ENCODE data around the gene SSH3. TPM values are rescaled to one million over a fixed set of nuclear protein-coding genes. Genes with fewer than 3 reads are reported as not detected.
A peak's percentile ranks its signal among the peaks of the same experiment; 100 is the strongest.

SSH3 gene
- polyA plus RNA-seq, 2 donors, result 38.6 to 55.6 TPM

DNA sequence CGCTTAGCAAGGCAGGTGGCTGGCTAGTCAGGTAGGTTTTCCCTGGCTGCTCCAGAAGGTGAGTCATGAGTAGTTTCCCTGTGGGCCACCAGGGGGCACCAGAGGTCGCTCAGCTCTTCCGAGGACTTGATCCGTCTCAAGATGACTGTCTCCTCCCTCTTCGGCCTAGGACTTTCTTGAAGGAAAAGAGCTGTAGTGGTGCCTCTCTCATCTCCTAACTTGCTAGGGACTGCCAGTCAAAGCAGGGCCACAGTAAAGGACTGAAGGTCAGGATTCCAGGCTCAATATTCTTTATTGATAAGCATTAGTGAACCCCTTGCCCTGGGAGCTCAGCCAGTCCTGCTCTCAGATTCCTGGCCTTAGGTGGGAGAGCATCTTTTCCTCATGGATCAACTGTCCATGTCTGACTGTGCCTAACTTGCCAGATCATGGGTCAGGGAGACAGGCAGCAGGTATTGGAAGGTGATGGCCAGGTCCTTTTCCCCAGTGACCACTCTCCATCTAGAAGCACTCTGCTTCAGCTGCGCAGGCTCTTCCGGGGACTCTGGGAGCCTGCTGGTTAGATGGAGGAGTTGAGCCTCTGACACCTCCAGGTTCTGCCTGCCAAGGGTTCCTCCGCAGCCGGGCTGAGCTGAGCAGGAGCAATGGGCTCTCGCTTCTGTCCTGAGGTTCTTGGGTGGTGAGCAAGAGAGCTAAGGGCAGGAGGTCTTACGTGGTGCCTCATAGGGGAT is 48.1 kb downstream of the SSH3 start:
- 51 to 52% methylated on average over 11 of the region's 11 CpGs for WGBS, 2 donors
- H3K27ac ChIP-seq (ENCODE audit: low read depth in 2 of 2, low read length in 1 of 2), result peak overlapping the region; percentile 66 to 87
- no peaks in the 10 kb centered on the region for H3K9me3 ChIP-seq (ENCODE audit: control insufficient read depth in 2 of 2, insufficient read depth in 1 of 2, low read depth in 1 of 2, low read length in 1 of 2)
- peaks cover under 1 to 29% of the 10 kb centered on the region in 2 donors for H3K4me1 ChIP-seq (ENCODE audit: control insufficient read depth in 2 of 2, insufficient read depth in 2 of 2, low read length in 1 of 2)
- H3K36me3 ChIP-seq (ENCODE audit: control insufficient read depth in 2 of 2, insufficient read depth in 2 of 2, low read length in 1 of 2), result peaks cover 0 to 3% of the 10 kb centered on the region in 2 donors
- no peak overlapping the region for H3K4me3 ChIP-seq (ENCODE audit: low read depth in 1 of 2, low read length in 2 of 2)
- H3K27me3 ChIP-seq (ENCODE audit: control insufficient read depth in 1 of 2, insufficient read depth in 2 of 2, low read length in 2 of 2), result no peaks in the 10 kb centered on the region

DNA sequence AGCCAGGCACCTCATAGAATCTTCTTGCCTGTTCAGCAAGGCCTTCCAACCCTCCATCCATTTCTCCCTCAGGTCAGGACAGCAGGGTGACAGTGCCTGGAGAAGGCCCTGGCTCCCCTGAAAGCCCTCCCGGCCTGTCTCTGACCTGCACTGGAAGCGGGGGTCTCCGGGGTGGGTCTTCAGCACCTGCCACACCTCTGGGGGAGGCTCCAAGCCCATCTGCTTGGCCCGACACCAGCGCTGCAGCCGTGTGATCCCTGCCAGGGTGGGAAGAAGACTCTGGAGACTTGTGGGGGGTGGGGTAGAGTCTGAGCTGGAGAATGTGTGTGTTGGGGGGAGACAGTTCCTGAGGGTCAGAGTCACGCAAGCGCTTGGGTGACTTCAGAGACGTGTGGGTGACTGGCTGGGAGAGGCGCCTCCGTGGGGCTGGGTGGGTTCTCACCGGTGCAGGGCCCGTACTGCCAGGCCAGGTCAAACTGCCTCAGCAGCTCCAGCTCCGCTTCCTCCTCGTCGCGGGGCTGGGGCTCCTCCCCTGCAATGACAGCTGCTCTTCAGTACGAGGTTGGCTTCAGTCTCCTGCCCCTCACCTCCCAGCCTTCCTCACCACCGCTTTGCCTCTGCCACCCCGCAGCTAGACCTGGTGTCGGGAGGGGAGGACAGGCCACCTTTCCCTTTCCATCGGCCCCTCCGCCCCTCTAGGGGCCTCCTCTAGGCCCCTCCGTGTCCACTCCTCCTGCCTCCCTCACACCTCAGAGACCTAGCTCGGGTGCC is 49.4 kb downstream of the SSH3 start:
- peaks cover 2 to 32% of the 10 kb centered on the region in 2 donors for H3K4me1 ChIP-seq (ENCODE audit: control insufficient read depth in 2 of 2, insufficient read depth in 2 of 2, low read length in 1 of 2)
- H3K36me3 ChIP-seq (ENCODE audit: control insufficient read depth in 2 of 2, insufficient read depth in 2 of 2, low read length in 1 of 2), result peaks cover 0 to 3% of the 10 kb centered on the region in 2 donors
- H3K9me3 ChIP-seq (ENCODE audit: control insufficient read depth in 2 of 2, insufficient read depth in 1 of 2, low read depth in 1 of 2, low read length in 1 of 2), result no peaks in the 10 kb centered on the region
- no peaks in the 10 kb centered on the region for H3K27me3 ChIP-seq (ENCODE audit: control insufficient read depth in 1 of 2, insufficient read depth in 2 of 2, low read length in 2 of 2)
- H3K4me3 ChIP-seq (ENCODE audit: low read depth in 1 of 2, low read length in 2 of 2), result peak overlapping the region; percentile 71 to 73
- H3K27ac ChIP-seq (ENCODE audit: low read depth in 2 of 2, low read length in 1 of 2), result peak overlapping the region; percentile 99 to 100
- 11 to 14% methylated on average over 22 to 25 of the region's 25 CpGs for WGBS, 2 donors

DNA sequence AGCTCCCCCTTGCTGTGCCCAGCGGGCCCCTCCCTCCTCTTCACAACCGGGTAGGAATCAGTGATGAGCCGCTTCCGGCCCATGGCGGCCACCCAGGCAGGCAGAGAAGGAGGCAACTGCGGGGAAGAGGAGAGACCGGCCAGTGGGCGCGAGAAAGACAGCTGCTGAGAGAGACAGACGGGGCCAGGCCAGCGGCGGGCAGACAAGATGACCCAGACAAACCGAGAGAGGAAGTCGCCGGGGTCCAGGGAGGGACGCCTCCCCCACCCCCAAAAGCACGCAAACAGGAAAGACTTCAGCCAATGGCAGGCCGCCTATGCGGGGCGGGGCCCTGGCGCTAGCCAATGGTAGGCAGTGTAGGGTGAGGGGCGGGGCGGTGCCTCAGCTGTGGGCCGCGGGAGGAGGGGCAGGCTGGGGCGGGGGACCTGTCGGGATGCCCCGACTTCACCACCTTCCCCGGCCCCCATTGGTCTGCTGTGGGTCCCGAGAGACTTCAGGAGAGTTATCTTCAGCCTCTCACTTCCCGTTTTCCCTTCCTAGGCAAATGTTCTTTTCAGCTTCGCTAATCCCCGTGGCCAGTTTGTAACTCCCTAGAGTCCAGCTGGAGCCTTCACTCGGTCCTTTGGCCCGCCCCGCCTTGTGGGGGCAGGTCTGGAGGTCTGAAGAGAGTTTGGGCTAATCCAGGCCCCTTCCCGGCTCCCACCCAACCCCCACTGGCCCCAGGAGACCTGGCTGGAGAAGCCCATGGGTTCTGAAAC is 50.2 kb downstream of the SSH3 start, which contains the start of gene POLD4:
Gene POLD4 (minus strand): TSS at position 230 of the 758 bp plus-strand sequence. CDS start 147 bp downstream, at position 83.
- Histone ChIP-seq H3K36me3 (ENCODE audit: control insufficient read depth in 2 of 2, insufficient read depth in 2 of 2, low read length in 1 of 2) (peaks cover 0 to 3% of the 10 kb centered on the region in 2 donors), H3K27ac (ENCODE audit: low read depth in 2 of 2, low read length in 1 of 2) (peak within 1 kb of the TSS; percentile 99 to 100), H3K9me3 (ENCODE audit: control insufficient read depth in 2 of 2, insufficient read depth in 1 of 2, low read depth in 1 of 2, low read length in 1 of 2) (no peaks in the 10 kb centered on the region), H3K4me3 (ENCODE audit: low read depth in 1 of 2, low read length in 2 of 2) (peak within 1 kb of the TSS; percentile 71 to 73), H3K4me1 (ENCODE audit: control insufficient read depth in 2 of 2, insufficient read depth in 2 of 2, low read length in 1 of 2) (peaks cover 2 to 32% of the 10 kb centered on the region in 2 donors), H3K27me3 (ENCODE audit: control insufficient read depth in 1 of 2, insufficient read depth in 2 of 2, low read length in 2 of 2) (no peaks in the 10 kb centered on the region)
- 1% methylated on average over 37 of the region's 37 CpGs for WGBS, 2 donors

DNA sequence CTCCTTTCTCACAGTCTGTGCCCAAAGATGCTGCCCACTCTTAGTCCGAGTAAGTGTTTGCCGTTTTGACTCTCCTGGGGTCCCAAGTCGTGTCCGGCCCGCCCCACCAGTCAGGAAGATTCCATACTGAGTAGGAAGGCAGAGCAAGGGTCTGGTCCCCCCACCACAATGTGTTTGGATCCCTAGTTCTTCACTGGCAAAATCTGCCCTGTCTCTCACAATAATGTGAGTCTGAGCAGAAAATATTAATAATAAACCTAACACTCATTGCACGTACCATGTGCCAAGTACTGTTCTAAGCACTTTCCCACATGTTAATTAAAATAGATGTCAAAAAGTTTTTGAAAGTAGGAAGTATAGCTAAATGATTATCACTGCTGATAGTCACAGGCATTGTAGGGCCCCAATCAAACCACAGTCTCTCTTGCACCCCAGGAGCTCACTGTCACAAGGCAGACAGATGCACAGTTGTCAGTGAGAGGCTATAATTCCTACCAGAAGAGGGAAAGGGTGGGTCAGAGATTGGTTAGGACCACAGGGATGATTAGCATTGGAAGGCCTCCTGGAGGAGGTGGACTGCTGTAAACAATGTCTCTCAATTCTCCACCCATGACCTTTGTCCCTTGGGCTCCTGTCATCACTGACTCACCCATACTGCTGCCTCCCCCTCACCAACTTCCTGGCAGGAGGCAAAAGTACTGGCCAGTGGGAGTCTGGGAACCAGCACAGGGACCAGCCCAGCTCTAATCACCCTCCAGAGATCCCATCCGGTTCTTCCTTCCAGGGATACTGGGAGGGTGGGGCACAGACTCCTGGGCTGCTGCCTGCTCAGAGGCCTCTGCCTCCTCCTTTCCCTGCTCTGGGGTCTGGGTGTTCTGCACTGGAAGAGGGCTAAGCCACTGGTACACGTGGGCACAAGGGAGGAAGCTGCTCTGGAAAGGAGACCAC is 51.0 kb downstream of the SSH3 start:
- Histone ChIP-seq H3K4me3 (ENCODE audit: low read depth in 1 of 2, low read length in 2 of 2) (peak overlapping the region; percentile 71 to 73), H3K36me3 (ENCODE audit: control insufficient read depth in 2 of 2, insufficient read depth in 2 of 2, low read length in 1 of 2) (peaks cover 0 to 3% of the 10 kb centered on the region in 2 donors), H3K27me3 (ENCODE audit: control insufficient read depth in 1 of 2, insufficient read depth in 2 of 2, low read length in 2 of 2) (no peaks in the 10 kb centered on the region), H3K27ac (ENCODE audit: low read depth in 2 of 2, low read length in 1 of 2) (peak overlapping the region; percentile 99 to 100), H3K4me1 (ENCODE audit: control insufficient read depth in 2 of 2, insufficient read depth in 2 of 2, low read length in 1 of 2) (peaks cover 2 to 32% of the 10 kb centered on the region in 2 donors), H3K9me3 (ENCODE audit: control insufficient read depth in 2 of 2, insufficient read depth in 1 of 2, low read depth in 1 of 2, low read length in 1 of 2) (no peaks in the 10 kb centered on the region)
- 17 to 19% methylated on average over 8 of the region's 8 CpGs for WGBS, 2 donors

DNA sequence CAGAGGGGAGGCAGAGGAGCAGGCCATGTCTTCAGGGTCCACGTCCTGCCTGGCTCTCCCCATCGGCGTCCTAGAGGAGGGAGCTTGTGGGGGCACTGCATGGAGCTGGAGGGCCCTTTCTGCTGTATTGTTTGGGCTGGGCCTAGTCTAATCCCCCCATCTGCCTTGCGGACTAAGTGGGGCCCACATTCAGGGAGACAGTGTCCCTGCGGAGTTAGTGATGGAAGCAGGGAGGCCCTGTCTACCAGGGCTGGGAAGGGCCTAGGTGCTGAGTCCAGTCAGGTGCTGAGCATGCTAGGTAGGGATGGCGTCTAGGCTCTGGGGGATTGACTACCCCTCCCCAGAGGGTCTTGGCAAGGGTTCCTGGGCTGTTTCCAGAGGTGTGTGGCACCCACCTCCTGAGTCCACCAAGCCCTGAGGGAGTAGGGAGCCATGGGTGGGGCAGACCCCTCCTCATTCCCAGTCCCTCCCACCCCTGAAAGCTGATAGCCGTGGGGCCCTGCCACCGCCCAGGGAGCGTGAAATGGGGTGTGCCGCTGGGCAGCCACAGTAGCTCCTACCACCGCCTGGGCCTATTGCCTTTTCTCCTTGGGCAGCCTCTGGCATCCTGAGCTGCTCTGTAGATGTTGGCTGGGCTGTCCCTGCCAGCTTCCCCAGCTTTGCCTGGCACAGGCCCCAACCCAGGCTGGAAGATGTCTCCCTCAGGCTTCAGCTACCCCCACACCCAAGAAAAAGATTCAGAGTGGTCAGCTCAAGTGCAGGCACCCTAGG is 51.9 kb downstream of the SSH3 start:
- no peaks in the 10 kb centered on the region for H3K9me3 ChIP-seq (ENCODE audit: control insufficient read depth in 2 of 2, insufficient read depth in 1 of 2, low read depth in 1 of 2, low read length in 1 of 2)
- H3K27me3 ChIP-seq (ENCODE audit: control insufficient read depth in 1 of 2, insufficient read depth in 2 of 2, low read length in 2 of 2), result no peaks in the 10 kb centered on the region
- no peak overlapping the region for H3K4me3 ChIP-seq (ENCODE audit: low read depth in 1 of 2, low read length in 2 of 2)
- H3K36me3 ChIP-seq (ENCODE audit: control insufficient read depth in 2 of 2, insufficient read depth in 2 of 2, low read length in 1 of 2), result peaks cover 0 to 3% of the 10 kb centered on the region in 2 donors
- H3K27ac ChIP-seq (ENCODE audit: low read depth in 2 of 2, low read length in 1 of 2), result peak overlapping the region; percentile 95 to 99
- 62 to 67% methylated on average over 11 of the region's 11 CpGs for WGBS, 2 donors
- peaks cover 2 to 32% of the 10 kb centered on the region in 2 donors for H3K4me1 ChIP-seq (ENCODE audit: control insufficient read depth in 2 of 2, insufficient read depth in 2 of 2, low read length in 1 of 2)

DNA sequence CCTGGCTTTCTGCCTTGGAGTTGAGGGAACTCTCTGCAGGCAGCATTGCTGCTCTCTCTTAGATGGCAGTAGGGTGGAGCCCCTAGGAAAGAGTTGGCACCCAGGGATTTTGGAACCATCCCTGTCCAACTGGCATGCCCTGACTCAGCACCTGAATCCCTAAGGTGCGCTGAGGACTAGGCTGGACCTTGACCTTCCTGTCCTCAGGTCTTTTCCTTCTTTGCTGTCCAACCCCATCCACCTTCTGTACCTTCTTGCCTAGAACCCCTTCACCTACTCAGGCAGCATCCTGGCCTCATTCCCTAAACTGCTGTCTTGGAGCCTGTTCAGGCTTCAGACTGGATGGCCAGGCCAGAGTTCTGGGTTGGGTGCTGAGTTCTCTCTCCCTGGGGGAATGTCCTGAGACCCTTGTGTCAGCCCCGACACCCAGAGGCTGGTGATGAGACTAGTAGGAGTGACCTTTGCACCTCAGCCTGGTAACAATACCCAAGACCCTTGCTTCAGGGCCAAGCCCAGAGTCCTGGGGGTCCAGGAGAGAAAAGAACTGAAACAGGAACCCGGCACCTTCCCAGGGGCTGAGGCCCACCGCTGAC is 52.6 kb downstream of the SSH3 start:
- no peaks in the 10 kb centered on the region for H3K9me3 ChIP-seq (ENCODE audit: control insufficient read depth in 2 of 2, insufficient read depth in 1 of 2, low read depth in 1 of 2, low read length in 1 of 2)
- 61 to 72% methylated on average over 4 of the region's 4 CpGs for WGBS, 2 donors
- peak overlapping the region; percentile 95 to 99 for H3K27ac ChIP-seq (ENCODE audit: low read depth in 2 of 2, low read length in 1 of 2)
- H3K36me3 ChIP-seq (ENCODE audit: control insufficient read depth in 2 of 2, insufficient read depth in 2 of 2, low read length in 1 of 2), result peaks cover 0 to 3% of the 10 kb centered on the region in 2 donors
- H3K4me3 ChIP-seq (ENCODE audit: low read depth in 1 of 2, low read length in 2 of 2), result no peak overlapping the region
- H3K27me3 ChIP-seq (ENCODE audit: control insufficient read depth in 1 of 2, insufficient read depth in 2 of 2, low read length in 2 of 2), result no peaks in the 10 kb centered on the region
- H3K4me1 ChIP-seq (ENCODE audit: control insufficient read depth in 2 of 2, insufficient read depth in 2 of 2, low read length in 1 of 2), result peaks cover 2 to 31% of the 10 kb centered on the region in 2 donors

DNA sequence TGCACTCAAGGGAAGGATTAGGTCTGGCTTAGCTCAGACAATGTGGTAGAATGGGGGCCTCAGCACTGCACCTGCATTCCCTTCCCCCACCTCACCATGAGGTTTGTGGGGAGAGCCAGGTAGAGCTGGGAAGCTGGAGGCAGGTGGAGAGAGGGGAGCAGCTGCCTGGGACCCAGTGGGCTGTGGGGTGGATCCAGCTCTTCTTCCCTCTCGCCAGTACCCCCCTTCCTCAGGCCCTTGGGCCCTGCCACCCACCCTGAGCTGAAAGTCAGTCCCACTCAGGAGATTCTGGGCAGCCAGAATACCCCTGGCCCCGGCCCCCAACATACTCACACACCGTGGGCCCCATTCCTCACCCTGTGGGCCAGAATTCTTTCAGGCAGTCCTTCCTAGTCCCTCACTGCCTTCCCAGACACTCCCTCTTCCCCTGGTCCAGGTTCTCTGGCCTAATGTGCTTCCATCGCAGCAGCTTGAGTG is 53.1 kb downstream of the SSH3 start:
- peaks cover 0 to 3% of the 10 kb centered on the region in 2 donors for H3K36me3 ChIP-seq (ENCODE audit: control insufficient read depth in 2 of 2, insufficient read depth in 2 of 2, low read length in 1 of 2)
- H3K4me1 ChIP-seq (ENCODE audit: control insufficient read depth in 2 of 2, insufficient read depth in 2 of 2, low read length in 1 of 2), result peaks cover 2 to 27% of the 10 kb centered on the region in 2 donors
- H3K27ac ChIP-seq (ENCODE audit: low read depth in 2 of 2, low read length in 1 of 2), result peak overlapping the region; percentile 6 to 95
- no peaks in the 10 kb centered on the region for H3K9me3 ChIP-seq (ENCODE audit: control insufficient read depth in 2 of 2, insufficient read depth in 1 of 2, low read depth in 1 of 2, low read length in 1 of 2)
- H3K27me3 ChIP-seq (ENCODE audit: control insufficient read depth in 1 of 2, insufficient read depth in 2 of 2, low read length in 2 of 2), result no peaks in the 10 kb centered on the region
- H3K4me3 ChIP-seq (ENCODE audit: low read depth in 1 of 2, low read length in 2 of 2), result no peak overlapping the region
- 33 to 48% methylated on average over 3 to 4 of the region's 4 CpGs for WGBS, 2 donors
